LoVo (cell line): ENCODE measurements around the gene MIER1.
"Not testable (repeated sequence)": the region's sequence is repeated elsewhere in the genome, so short reads cannot be mapped to it uniquely, and the experiment has no call there.

Experiments used
- DNase-seq: peaks from one replicate; pipeline ENCODE4 v3.0.0-alpha.2; 2016; ENCODE audit warnings: low spot score

The MIER1 gene

DNA sequence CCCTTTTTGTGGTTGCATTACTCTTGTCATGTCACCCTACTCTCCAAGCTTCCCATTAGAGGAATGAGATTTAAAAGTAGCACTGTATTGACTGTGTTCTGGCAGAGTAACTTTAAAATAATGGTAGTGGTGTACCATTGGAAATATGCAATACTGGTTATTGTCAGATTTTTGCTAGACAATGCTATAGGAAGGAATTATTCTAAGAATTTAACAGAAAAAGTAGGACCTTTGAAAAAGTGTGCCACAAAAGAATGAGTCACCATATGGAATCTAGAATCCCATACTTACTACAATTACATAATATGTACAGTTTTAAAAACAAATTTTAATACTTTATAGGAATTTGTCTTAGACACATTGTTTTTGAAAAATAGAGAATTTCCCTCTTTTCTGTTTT, 13.8 kb downstream of the MIER1 start:
- no peak for DNase-seq

DNA sequence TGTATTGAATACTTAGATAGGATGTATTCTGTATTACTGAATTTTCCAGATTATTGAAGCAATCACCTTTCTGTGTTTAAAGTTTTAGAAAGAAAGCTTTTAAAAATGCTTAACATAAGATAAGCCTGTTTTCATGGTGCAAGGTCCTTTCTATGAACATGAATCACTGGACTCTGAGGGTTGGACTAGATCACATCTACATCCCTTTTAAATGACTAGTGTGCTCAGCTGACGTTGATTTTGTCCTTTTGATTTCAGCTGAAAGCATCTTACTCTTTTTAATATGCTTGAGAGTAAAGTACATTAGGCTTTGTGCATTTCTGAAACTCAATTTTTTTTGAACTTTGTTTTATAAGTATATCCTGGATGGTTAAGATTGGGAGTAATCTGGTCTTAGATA, 16.2 kb downstream of the MIER1 start:
- no peak for DNase-seq

DNA sequence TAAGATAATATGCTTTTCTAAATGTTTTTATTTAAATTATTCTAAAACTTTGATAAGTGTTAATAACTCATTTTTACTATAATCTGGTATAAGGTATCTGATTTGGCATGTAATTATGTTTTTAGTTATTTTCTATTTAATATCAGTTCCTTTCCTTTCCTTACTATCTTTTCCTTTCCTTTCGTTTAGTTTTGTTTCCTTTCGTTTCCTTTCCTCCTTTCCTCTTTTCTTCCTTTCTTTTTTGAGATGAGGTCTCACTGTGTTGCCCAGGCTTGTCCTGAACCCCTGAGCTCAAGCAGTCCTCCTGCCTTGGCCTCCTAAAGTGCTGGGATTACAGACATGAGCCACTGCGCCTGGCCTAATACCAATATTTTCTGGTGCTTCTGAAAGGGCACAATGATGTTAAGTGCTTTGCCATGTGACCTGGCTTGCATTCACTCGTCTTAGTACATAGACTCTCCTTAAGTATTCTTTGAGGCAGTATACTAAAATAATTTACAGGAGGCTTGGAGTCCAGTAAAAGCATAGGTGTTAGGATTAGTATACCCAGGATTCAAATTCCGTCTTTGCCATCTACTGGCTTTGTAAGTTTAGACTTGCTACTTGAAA, 18.7 kb downstream of the MIER1 start:
- DNase-seq = no peak

GRCh38 chr1:66944330-66945274, 19.8 kb downstream of the MIER1 start:
- peak; percentile 52 for DNase-seq

GRCh38 chr1:66945316-66945715, 20.5 kb downstream of the MIER1 start:
- DNase-seq = no peak

DNA sequence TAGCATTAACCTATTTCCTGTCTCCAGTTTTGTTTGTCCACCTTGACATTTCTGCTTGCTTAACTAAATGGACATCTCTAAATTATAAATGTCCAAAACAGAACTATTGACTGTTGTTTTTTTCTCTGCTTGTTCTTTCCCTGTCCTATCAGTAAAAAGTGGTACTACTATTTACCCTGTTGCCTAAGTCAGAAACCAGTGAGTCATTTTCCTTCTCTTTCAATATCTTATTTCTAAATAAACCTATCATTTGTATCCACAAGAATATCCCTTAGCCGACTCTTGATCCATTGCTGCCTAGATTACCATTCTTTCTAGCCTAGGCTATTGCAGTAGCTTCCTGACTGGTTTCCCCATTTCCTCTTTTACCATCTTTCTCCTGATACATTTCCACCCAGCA, 22.5 kb downstream of the MIER1 start:
- DNase-seq = no peak

- no peak for DNase-seq
Observed at GRCh38 chr1:66951513-66951912, 26.7 kb downstream of the MIER1 start.

DNA sequence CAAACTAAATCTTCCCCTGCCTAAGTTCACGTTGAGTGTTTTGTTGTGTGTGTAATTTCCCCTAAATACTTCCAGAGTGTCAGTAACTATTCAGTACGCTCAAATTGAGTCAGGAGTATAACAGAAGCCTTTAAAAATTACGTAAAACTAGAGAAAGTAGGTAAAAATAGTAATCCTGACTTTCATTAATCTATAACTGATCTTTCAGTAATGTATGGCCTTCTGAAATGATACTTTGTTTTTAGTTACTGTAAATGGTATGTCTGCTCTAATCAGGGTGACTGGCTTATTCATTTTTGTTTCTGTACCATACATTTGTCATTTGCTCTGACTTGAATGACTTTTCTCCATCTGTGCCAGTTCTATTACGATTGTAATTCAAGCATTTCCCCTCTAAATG, 29.4 kb downstream of the MIER1 start:
- no peak for DNase-seq

DNA sequence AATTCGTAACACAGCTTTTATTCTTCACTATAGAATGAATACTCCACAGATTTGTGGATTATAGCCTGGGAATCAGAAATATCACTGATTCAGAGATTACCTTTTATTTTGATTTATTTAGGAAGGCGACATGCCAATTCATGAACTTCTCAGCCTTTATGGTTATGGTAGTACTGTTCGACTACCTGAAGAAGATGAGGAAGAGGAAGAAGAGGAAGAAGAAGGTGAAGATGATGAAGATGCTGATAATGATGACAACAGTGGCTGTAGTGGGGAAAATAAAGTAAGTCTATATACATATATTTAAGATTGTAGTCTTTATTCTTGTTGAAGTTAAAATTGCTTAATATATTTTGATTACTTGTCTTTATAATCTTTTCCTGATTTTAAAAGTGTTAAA, 33.1 kb downstream of the MIER1 start:
- no peak for DNase-seq

- DNase-seq = not testable (repeated sequence)
Observed at GRCh38 chr1:66966188-66966873, 41.5 kb downstream of the MIER1 start.

DNA sequence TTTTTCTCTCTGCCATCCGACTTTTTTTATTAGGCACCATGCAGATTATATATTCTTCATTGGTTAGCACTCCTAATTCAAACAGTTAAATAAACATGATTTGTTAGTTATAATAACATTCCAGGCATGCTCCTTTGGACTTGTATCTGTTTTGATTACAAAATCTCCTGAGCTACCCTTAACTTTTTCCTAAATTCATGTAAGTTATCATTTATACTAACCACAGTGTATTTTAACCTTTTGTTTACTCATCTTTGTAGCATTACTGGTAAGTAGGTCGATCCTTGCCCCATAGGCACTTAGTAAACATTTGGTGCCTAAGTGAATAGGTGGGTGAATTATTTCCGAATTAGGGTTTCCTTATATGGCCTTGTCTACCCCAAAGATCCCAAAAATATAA, 43.8 kb downstream of the MIER1 start:
- DNase-seq = no peak

GRCh38 chr1:66978201-66978600, 53.4 kb downstream of the MIER1 start:
- DNase-seq = no peak

GRCh38 chr1:66979621-66980020, 54.8 kb downstream of the MIER1 start:
- not testable (repeated sequence) for DNase-seq

DNA sequence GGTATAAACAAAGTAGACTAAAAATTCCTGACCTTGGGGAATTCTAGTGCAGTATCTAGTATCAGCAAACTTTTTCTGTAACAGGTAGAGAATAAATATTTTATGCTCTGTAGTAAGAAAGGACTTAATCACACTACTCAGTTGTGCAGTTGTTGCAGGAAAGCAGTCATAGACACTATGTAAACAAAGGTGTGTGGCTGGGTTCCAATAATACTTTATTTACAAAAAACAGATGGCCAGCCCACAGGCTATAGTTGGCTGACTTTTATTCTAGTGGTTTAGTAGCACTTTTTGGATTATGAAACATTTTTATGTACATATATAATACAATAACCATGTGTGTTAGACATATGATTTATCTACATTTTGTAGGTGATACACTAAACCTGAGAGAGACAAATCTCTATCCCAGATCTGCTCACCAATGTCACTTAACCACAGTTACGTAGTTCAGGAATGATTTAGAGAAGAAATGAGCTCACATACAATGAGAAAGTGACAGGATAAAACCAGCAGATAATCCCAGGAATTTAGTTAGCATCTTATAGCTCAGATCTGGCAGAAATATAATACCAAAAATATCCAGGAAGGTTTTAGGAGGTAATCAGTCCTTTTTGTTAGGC, 56.1 kb downstream of the MIER1 start:
- no peak for DNase-seq

- DNase-seq = no peak
Observed at GRCh38 chr1:66981679-66982078, 56.9 kb downstream of the MIER1 start.

DNA sequence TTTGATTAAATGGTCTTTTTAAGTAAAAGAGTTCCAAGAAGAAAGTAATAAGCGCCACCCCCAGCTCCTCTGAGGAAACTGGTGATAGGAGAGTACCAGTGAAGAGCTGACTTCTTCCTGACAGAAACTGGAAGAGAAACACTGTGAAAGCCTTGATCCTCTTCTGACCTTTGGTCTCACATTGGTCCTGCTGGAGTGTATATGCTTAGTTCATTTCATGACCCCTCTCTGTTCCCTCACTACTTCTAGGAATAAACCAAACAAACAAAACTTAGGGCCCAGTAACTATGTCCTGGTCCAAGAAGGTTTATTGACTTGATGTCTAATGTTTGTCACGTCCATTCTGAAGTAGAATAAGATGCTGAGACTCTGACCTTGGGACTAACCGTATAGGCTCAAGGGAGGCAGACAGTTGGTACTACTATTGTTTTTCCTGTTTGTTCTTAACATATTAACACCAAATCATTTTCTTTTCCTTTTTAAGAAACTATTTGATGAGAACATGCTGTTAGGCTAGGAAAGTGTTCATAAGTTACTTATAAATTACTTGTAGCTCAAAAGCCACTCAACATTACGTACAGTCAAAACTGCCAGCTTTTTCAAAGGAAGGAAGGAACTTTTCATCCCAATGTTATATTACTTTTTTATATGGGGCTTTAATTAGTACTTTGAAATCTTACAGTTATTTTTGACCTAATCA, 57.9 kb downstream of the MIER1 start:
- DNase-seq = no peak

GRCh38 chr1:66984491-66984890, 59.7 kb downstream of the MIER1 start:
- no peak for DNase-seq

DNA sequence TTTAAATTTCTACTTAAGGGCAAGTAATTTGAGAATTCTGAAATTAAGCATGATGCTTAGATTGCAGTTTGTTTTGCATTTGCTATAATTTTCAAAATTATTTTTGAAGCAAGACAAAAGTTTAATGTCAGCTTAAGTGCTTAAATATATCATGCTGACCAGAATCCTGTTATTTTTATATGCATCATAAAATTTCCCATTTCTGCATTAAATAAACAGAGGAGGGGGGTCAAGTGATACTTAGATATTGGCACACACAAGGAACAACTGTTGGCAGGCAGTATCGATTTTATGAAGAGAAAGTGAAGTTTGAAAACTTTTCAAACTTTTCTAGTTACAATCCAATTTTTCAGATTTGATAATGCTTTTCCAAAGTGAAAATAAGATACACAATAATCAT, 61.0 kb downstream of the MIER1 start:
- DNase-seq = no peak

GRCh38 chr1:66993076-66993475, 68.3 kb downstream of the MIER1 start:
- DNase-seq = no peak

- DNase-seq = peak; percentile 46
Observed at GRCh38 chr1:66996018-66996682, 71.4 kb downstream of the MIER1 start.

DNA sequence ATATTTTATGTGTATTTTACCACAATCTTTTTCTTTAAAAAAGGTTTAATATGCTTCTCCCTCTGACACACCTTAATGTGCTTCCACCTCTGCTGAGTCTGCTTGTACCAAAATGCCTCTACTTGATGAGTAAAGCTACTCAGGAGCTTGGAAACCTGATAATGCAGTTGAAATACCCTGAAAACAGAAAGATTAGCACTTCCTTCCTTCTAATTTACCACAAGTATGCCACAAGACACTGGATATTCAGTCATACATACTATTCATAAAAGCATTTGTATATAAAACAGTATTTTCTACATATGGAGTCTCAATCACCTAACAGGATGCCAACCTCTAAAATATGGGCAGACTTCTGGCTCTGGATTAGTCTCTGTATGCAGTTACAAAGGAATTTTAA, 74.2 kb downstream of the MIER1 start:
- no peak for DNase-seq
